ENCODE measurements around the gene USP49.
"Not testable (repeated sequence)": the region's sequence is repeated elsewhere in the genome, so short reads cannot be mapped to it uniquely, and the experiment has no call there.

USP49 gene

DNA sequence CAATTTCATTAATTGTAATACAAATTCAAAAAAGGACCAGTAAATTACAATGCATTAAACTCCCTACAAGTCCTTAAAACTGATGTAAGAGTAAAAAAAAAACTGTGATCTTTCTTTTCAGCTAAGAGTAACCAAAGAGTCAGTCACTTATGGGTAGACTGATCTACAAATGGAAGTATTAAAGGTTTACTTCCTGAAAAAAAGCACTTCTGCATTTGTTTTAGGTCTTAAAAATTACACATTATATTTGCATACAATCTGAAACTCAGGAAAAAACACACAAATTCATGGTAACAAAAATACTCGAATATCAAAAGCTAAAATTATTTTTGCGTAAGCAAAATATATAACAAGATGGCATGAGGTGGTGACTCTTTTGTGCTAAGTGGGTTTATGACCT lies 23.5 kb downstream of the USP49 start:
- no peak for DNase-seq

DNA sequence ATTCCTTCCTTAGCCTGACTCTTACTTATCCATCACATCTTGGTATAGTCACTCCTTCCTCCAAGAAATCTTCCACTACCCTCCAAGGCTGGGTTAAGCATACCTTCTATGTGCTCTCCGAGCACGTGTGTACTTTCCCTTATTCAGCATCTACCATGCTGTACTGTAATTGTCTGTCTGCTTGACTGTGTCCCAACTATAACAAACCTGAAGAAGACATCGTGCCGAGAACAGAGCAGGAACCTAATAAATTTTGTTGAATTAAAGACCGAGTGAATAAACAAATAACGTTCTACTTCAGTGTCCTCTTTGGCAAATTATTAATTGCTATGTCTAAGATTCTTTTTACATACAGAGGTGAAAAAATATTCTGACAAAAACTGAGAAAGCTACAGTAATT lies 35.8 kb downstream of the USP49 start:
- DNase-seq = no peak

DNA sequence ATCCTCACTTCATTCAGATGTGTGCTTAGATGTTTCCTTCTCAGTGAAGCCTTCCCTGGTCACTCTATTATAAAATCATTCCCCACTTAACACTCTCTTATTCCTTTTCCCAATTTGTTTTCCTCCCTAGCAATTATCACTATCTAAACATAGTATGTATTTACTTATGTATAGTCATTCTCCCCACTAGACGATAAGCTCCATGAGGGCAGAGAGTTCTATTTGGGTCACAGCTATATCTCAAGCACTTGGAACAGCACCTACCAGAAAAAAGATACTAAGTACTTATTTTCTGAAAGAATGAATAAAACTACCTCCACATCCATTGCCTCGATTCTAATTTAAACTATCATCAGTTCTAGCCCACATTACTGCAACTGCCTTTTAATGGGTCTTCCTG lies 36.5 kb downstream of the USP49 start:
- no peak for DNase-seq

DNA sequence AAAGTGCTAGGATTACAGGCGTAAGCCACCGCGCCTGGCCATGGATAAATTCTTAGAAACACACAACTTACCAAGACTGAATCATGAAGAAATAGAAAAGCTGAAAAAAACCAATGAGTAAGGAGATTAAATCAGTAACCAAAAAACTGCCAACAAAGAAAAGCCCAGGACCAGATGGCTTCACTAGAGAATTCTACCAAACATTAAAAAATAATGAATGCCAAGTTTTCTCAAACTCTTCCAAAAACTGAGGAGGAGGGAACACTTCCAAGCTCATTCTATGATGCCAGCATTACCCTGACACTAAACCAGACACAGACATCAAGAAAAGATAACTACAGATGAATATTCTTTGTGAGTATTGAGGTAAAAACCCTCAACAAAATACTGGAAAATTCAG lies 44.3 kb downstream of the USP49 start:
- no peak for DNase-seq

DNA sequence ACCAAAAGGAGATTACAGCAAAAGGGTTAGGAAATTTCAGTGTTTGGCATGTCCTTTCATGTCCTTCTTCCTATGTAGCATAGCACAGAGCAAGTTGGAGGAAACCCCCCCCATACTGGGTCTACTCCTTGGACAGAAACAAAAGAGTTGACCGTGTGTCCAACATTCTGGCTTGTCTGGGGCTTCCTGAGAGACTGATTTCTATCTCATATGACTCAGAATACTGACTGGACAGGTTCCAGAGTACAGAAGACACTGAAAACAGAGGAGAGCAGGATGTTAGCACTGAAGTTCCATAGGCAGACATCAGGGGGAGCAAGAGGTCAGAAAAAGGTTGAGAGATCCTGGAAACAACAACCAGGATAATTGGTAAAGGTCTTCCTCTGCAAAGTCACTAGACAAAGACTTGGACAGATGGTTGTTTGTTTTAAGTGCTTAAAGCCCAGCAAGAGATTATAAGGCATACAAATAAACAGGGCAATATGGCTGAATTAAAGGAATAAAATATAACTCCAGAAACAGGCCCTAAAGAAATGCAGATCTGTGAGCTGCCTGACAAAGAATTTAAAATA lies 48.4 kb downstream of the USP49 start:
- peak; percentile 68 for DNase-seq

DNA sequence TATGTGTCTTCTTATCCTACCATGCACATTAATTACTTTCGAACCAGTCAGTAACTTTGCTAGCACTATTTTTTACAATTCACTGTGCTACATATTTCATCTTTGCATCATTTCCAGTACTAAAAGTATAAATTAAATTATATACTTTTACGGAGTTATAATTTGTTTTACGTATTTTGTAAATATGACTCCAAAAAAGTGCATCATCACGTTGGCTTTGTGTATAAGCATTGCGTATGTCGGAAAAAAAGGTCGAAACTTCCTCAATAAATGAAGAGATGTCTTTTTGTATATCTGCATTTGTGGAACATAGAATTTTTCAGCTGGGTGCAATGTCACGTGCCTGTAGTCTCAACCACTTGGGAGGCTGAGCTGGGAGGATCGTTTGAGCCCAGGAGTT lies 52.0 kb downstream of the USP49 start:
- DNase-seq = no peak

DNA sequence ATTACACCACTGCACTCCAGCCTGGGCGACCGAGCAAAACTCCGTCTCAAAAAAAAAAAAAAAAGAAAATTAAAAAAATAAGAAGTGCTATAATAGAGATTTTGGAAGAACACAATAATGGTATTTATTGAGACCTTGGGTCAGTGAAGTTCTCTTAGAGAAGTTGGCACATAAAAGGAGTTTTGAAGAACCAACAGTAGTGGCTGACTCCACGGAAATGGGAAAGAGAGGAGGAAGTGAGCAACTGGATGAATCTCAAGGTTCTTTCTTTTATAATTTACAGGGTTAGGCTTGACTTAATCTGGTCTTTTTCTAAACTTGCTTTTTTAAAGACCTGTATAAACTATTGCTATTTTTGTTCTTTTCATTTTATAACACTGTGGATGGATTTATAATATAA lies 54.8 kb downstream of the USP49 start:
- no peak for DNase-seq

DNA sequence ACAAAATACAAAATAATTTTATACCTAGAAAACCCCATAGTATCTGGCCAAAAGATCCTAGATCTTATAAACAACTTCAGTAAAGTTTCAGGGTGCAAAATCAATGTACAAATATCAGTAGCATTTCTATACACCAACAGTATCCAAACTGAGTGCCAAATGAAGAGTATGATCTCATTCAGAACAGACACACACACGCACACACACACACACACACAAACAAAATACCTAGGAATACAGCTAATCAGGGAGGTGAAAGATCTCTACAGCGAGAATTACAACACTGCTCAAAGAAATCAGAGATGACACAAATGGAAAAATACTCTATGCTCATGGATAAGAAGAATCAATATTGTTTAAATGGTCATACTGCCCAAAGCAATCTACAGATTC lies 58.5 kb downstream of the USP49 start:
- no peak for DNase-seq

DNA sequence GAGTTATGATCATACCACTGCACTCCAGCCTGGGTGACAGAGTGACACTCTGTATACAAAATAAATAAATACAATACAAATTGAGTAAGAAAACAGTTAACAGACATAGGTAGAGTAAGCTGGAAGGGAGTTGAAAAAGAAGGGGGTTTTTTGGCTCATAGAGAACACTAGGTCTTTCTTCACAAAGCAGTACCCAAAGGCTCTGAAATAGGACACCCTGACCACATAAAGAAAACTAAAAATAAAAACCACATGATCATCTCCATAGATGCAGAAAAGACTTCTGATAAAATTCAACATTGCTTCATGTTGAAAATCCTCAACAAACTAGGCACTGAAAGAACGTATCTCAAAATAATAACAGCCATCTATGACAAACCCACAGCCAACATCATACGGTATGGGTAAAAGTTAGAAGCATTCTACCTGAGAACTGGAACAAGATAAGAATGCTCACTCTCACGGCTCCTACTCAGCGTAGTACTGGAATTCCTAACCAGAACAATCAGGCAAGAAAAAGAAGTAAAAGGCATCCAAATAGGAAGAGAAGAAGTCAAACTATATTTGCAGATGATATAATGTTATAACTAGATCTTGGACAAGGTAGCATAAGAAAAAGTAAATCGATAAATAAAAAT lies 59.0 kb downstream of the USP49 start:
- DNase-seq = no peak

DNA sequence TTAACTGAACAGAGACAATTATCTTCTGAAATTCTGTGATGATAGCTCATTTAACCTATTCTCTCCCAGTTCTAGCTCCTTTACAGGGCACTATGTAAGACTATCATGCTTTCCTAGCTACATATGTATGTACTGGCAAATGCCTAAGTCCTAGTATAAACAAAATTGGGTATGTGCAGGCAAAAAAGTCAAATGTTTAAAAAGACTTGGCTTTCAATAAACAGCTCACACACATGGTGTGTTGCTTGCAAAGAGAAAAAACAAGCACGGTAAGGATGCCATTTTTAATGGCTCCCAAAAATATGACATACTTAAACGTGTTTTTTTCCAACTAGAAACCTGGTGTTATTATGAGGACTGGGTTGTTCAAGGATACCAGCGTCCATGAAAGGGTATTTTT lies 62.9 kb downstream of the USP49 start:
- DNase-seq = no peak

DNA sequence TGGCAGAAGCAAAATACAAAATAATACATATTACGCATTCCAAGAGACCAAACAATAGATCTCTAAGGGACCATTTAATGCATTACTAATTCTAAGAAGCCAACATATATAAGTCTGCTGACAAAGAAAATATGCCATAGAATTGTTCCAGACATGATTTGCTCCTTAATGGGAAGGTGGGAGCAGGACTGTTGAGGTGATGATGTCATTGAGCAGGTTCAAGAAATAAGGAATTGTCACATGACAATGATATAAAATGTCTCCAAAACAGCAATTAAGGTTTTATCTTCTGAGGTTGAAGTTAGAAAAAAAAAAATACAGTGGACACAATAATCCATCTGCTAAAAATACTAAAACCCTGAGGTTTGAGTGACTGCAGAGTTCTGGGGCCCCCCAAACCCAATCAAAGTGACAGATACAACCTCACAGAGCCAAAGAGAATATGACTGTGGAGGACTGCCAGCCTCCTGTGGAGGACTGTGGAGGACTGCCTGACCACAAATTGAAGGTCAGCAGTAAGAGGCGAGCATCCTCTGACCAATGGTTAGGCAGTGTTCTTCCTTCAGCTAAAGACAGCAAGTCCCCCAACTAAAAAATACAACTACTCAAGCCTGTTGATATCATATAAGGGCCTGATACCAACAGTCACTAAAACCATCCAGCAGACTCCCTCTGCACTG lies 68.7 kb downstream of the USP49 start:
- DNase-seq = no peak

DNA sequence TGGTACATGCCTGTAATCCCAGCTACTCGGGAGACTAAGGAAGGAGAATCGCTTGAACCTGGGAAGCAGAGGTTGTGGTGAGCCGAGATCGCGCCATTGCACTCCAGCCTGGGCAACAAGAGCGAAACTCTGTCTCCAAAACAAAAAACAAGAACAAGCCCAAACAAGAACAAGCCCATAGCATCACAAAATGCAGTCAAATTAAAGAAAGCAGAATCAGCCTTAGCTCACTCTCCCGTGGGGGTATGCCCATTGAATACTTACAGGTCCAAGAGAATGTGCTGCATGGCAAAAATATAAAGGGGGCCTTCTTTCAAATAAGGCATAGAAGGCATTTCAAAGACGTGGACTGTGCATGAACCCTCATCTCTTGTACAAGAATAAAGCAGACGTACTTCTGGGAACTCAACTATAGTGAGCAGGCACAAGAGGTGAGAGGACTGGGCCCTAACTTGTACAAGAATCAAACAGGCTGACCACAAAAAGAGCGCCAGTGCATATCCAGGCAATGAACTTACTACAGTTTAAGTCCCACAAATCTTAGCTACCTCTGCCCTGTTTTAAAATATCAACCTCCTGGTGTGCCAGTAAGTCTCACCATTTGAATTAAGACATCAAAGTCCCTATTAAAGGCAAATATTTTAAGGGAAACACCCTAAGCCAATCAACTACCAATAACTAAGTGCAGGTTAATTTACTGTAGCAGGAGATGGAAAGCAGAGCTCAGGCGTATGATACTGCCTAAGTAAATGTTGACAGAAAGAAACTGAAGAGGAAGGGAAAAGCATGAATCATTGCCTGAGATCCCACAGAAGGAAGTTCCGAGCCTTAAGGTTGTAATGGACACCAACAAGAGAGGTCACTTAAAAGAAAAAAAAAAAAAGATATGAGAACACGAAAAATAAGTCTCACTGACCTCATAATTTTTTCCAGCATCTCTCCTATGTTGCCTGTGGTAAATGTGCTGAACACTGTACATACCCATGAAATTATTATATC lies 70.3 kb downstream of the USP49 start:
- DNase-seq = no peak

DNA sequence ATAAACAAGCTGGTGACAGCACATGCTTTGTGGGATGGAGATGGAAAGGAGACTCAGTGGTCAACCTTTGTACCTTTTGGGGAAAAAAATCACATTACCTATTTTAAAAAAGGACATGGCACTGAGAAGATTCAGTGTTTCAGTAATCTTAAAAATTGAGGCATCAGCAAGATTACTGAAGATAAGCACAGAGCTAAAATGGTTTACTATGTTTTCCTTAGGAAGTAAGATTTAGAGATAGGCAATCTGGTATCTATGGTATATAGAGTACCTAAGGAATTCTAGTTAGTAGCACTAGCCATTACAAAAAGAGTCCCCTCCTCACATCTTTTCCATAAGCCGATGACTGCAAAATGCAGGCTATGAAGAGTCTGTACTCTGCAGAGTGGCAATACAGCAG lies 72.0 kb downstream of the USP49 start:
- no peak for DNase-seq

DNA sequence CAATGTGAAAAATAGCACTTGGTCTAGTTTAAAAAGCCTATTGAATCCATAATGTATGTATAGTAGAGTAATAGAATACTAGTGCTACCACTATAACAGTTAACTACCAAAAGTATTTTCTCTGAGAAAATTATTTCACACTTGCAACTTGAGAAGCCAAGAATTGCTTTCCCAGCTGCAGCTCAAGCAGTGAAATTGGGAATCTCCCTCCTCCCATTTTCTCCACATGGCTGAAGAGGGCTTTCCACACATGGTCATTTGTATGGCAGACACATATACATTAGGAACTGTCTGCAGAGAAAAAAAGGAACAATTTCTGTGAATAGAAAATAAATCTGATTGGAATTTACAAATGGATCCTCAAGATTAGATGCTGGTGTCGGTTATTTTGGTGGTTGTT lies 73.2 kb downstream of the USP49 start:
- no peak for DNase-seq

DNA sequence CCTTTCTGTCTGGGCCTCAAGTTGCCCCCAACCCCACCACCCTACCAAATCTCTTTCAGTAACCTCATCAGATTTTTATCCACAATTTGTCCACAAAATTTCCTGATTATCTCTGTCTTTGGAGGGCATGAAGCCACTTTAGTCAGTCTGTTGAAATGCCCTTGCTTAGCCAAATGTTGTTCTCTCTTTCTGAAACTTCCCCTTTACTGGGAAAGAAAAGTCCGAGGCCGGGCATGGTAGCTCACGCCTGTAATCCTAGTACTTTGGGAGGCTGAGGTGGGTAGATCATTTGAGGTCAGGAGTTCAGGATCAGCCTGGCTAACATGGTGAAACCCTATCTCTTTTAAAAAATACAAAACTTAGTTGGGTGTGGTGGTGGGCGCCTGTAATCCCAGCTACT lies 73.9 kb downstream of the USP49 start:
- no peak for DNase-seq

DNA sequence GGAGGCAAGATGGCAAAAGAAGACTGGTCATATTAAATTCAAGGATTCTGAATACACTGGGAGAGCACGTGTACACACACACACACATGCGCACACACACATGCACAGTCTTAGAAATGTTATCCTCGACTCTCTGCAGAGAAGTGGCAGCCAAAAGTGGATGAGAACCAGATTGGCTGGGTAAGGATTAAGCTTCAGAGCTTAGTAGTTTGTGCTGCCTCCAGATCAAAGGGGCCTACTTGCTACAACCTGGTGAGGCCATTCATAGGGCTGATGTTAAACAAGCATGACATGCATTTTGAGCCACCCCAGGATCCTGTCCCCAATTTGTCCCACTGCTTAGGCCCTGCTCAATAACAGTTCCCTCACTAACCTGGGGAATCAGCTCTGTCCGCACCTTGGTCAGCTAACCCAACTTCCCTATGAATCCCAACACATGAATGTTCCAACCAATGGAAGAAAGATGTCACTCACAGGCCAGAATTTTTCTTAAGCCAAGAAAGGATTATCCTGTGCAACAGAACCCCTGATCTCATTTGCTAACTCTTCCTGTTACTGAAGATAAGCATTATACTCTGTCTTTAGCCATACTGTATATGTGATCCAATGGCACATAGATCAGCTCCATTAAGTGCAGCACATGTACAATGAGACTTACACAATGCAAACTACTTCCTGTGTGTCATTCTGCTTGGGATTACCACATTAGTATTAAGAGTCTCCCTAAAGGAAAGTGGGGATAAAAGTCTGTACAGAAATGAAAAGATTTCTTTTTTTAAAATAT lies 76.7 kb downstream of the USP49 start:
- no peak for DNase-seq

DNA sequence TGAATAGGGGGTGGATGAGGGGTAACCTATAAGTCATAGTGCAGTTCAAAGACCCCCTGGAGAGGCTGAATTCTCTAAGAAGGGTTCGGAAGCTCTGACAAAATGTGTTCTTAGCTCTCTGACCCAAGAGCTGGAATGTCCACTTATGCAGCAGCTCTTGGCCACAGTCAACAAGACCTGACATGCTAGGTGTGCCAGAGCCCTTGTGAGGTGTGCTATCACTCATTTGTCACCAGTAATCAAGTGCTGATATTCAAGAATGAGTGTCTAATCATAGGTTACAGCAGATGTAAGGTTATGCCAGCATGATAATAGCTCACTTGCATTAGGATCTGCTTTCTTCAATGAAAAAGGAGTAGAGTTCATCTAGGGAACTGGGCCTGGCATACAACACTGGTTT lies 79.6 kb downstream of the USP49 start:
- DNase-seq = no peak

DNA sequence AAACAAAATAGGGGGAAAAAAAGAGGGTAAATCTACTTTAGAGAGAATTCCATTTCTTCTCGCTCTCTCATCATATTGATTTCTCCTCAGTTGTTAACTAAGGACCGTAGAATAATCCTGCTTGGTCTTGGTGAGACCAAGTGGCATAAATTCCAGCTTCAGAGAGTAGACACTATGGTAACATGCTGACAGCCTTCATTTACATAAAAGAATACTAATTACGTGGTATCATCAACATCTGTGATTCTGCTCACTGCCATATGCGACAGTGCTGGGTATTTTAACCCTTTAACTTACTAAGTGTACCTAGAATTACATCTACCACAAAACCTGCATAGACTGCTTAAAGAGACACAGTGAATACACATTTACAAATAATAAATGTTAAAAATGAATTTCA lies 80.5 kb downstream of the USP49 start:
- DNase-seq = no peak

DNA sequence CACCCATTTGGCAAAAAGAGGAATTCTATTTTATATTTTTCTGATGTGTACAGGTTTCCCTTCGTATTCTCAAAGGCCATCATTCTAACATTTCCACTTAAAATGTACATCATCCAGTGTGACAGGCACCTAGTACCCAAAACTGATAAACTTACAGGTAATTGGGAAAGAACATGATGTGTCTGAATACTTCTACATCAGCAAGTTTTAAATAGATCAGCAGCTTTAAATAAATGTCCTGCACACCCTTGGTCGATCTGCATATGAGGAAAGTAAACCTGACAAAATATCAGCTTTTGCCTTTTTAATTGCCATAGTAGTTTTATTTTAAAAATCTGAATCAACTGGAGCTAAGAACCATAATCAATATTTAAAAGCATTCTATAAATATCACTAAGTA lies 81.2 kb downstream of the USP49 start:
- DNase-seq = no peak

DNA sequence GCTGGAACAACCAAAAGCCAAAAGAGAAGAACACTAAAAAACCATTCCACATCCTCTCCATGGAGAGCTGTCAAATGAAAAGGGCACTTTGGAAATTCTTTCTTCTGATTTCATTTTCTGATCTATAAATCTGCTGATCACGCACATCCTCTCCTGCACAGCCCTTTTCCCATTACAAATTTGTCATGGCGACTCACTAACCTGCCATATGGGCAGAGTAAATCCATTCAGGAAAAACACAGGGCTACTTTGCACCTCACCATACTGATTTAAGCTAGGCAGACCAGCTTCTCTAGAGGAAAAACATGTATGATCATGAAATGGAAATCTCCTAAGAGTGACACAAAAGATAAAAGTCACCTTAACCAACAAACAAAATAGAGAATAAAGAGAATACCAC lies 81.7 kb downstream of the USP49 start:
- DNase-seq = no peak

DNA sequence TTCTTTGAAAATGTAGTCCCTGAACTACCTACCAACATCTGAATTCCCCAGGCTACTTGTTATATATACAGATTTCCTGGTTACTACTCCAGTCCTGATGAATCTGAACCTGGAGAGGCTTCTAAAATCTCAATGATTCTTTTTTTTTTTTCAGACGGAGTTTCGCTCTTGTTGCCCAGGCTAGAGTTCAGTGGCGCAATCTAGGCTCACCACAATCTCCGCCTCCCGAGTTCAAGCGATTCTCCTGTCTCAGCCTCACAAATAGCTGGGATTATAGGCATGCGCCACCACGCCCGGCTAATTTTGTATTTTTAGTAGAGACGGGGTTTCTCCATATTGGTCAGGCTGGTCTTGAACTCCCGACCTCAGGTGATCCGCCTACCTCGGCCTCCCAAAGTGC lies 83.2 kb downstream of the USP49 start:
- DNase-seq = not testable (repeated sequence)

DNA sequence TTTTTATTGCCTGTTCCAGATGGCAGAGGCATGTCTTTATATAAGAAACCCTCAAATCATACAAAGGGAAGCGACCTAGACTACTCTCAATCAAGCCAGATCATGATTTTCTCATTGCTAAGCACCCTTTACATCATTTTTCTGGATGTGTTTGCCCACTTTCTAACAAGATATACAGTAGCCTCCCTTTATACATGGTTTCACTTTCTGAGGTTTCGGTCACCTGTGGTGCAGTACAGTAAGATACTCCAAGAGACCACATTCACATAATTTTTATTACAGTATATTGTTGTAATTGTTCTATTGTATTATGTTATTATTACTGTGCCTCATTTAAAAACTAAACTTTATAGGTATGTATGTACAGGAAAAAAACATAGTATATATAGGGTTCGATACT lies 84.1 kb downstream of the USP49 start:
- DNase-seq = no peak
